ENCODE results near the gene SAMD9L. TPM values are rescaled to one million over a fixed set of nuclear protein-coding genes. Genes with fewer than 3 reads are reported as not detected.

SAMD9L gene
- total RNA-seq, 1 experiment from 2014 or later = not detected

GRCh38 chr7:93115796-93116195, 32.4 kb downstream of the SAMD9L start:
- Histone ChIP-seq H4K20me1 (ENCODE audit: control insufficient read depth, insufficient read depth, insufficient read length) (no peaks in the 10 kb centered on the region), H2AFZ (ENCODE audit: low read length) (no peak overlapping the region), H2BK120ac (ENCODE audit: low read depth, low read length, poor library complexity, severe bottlenecking) (no peak overlapping the region)

More at GRCh38 chr7:93115796-93116195, 32.4 kb downstream of the SAMD9L start:
- Histone ChIP-seq H3K23me2 (ENCODE audit: insufficient read length, low read depth, low read length, poor library complexity, severe bottlenecking) (no peaks in the 10 kb centered on the region), H3K27me3 (ENCODE audit: insufficient read depth, low read length) (no peaks in the 10 kb centered on the region), H3K23ac (ENCODE audit: insufficient read length, low read depth, low read length) (no peak overlapping the region), H2BK12ac (ENCODE audit: insufficient read length, low read depth, low read length) (no peak overlapping the region), H3K18ac (ENCODE audit: insufficient read length, low read depth, low read length) (no peak overlapping the region), H3K4me2 (ENCODE audit: insufficient read depth, insufficient read length, low read length) (no peak overlapping the region), H3K79me2 (ENCODE audit: insufficient read depth, low read length) (no peaks in the 10 kb centered on the region), H3K4me1 (ENCODE audit: insufficient read depth, low read length) (no peaks in the 10 kb centered on the region), H3K9me3 (ENCODE audit: control insufficient read depth, low read depth, low read length) (no peaks in the 10 kb centered on the region), H2BK15ac (ENCODE audit: low read depth, low read length) (no peak overlapping the region), H3K4ac (ENCODE audit: low read depth, low read length) (no peak overlapping the region), H2AK5ac (ENCODE audit: insufficient read length, low read length) (no peak overlapping the region), H3K14ac (ENCODE audit: insufficient read depth, low read length) (no peak overlapping the region), H4K8ac (replicated peaks; ENCODE audit: insufficient read length, low read depth, low read length) (no peak overlapping the region), H3K79me1 (ENCODE audit: insufficient read depth, low read depth, low read length, poor library complexity, severe bottlenecking) (no peaks in the 10 kb centered on the region), H3K9ac (ENCODE audit: extremely low read depth, insufficient read length, low read length) (no peak overlapping the region), H2BK5ac (ENCODE audit: insufficient read length, low read length) (no peak overlapping the region), H3T11ph (ENCODE audit: low read length) (no peak overlapping the region), H2BK20ac (ENCODE audit: low read depth, low read length, poor library complexity, severe bottlenecking) (no peak overlapping the region), H4K91ac (ENCODE audit: insufficient read length, low read depth, low read length) (no peak overlapping the region), H3K56ac (ENCODE audit: insufficient read length, low read depth, low read length) (no peak overlapping the region), H4K5ac (ENCODE audit: insufficient read length, low read depth, low read length) (no peak overlapping the region), H3K27ac (ENCODE audit: insufficient read length, low read depth, low read length) (no peak overlapping the region)
- H3K27me3 Mint-ChIP-seq (ENCODE audit: low read depth) = peaks cover 10% of the 10 kb centered on the region
- no CpG with 5 or more reads among the region's 7 CpGs for WGBS (ENCODE audit: extremely low coverage, insufficient read length, low lambda C conversion rate)
- H3K36me3 Mint-ChIP-seq (ENCODE audit: insufficient read depth in 1 of 3, low read depth in 3 of 3) = no peaks in the 10 kb centered on the region
- no peak for DNase-seq
- no peaks in the 10 kb centered on the region; a peak in 1 of 4 replicates for H3K4me1 Mint-ChIP-seq
- H3K9me3 Mint-ChIP-seq = peaks cover 4 to 12% of the 10 kb centered on the region in 2 experiments
- TF ChIP-seq CTCF (conservative IDR thresholded peaks at IDR 0.05) = no peak
- no peak overlapping the region for H3K27ac Mint-ChIP-seq
- no peak overlapping the region for H3K4me3 Mint-ChIP-seq
